OCI-LY7 (cell line): ENCODE data around the gene KRTAP5-5. TPM values are rescaled to one million over a fixed set of nuclear protein-coding genes. Genes with fewer than 3 reads are reported as not detected.

Source experiments
- total RNA-seq, 2 experiments: library from RNA; depleted of rRNA in 1 of 2; stranded (reverse); fragments of >200 nt in 1 of 2; shearing (Covaris generic) in 1 of 2; gene quantifications; 2 replicates each; pipeline ENCODE4 v1.2.3, GENCODE V29; 2014 to 2022

KRTAP5-5 gene
- total RNA-seq, 2 experiments from 2014 or later: not detected

Other genes with a start within 250 kb of the KRTAP5-5 start
- not detected in 2 replicates for gene BRSK2, start 239.8 kb upstream of the KRTAP5-5 start, total RNA-seq (2014; rRNA removed; shearing (Covaris generic))
- not detected in 2 replicates for gene BRSK2, start 239.8 kb upstream of the KRTAP5-5 start, total RNA-seq (2022)
- gene MOB2, start 143.0 kb upstream of the KRTAP5-5 start, total RNA-seq (2014; rRNA removed; shearing (Covaris generic)): 26.4 and 27.5 TPM in 2 replicates
- 22.4 and 22.6 TPM in 2 replicates for gene MOB2, start 143.0 kb upstream of the KRTAP5-5 start, total RNA-seq (2022)
- gene DUSP8, start 57.5 kb upstream of the KRTAP5-5 start, total RNA-seq (2014; rRNA removed; shearing (Covaris generic)): not detected in 2 replicates
- gene DUSP8, start 57.5 kb upstream of the KRTAP5-5 start, total RNA-seq (2022): not detected in 2 replicates
- not detected in 2 replicates for gene KRTAP5-1, start 44.5 kb upstream of the KRTAP5-5 start, total RNA-seq (2014; rRNA removed; shearing (Covaris generic))
- gene KRTAP5-1, start 44.5 kb upstream of the KRTAP5-5 start, total RNA-seq (2022): not detected in 2 replicates
- not detected in 2 replicates for gene KRTAP5-2, start 31.5 kb upstream of the KRTAP5-5 start, total RNA-seq (2014; rRNA removed; shearing (Covaris generic))
- not detected in 2 replicates for gene KRTAP5-2, start 31.5 kb upstream of the KRTAP5-5 start, total RNA-seq (2022)
- gene KRTAP5-3, start 21.3 kb upstream of the KRTAP5-5 start, total RNA-seq (2014; rRNA removed; shearing (Covaris generic)): not detected in 2 replicates
- not detected in 2 replicates for gene KRTAP5-3, start 21.3 kb upstream of the KRTAP5-5 start, total RNA-seq (2022)
- gene KRTAP5-4, start 7.6 kb upstream of the KRTAP5-5 start, total RNA-seq (2014; rRNA removed; shearing (Covaris generic)): not detected in 2 replicates
- not detected in 2 replicates for gene KRTAP5-4, start 7.6 kb upstream of the KRTAP5-5 start, total RNA-seq (2022)
- not detected in 2 replicates for gene KRTAP5-6, start 67.4 kb downstream of the KRTAP5-5 start, total RNA-seq (2014; rRNA removed; shearing (Covaris generic))
- gene KRTAP5-6, start 67.4 kb downstream of the KRTAP5-5 start, total RNA-seq (2022): not detected in 2 replicates
- gene IFITM10, start 120.8 kb downstream of the KRTAP5-5 start, total RNA-seq (2014; rRNA removed; shearing (Covaris generic)): 0.05 and 0.38 TPM in 2 replicates
- gene IFITM10, start 120.8 kb downstream of the KRTAP5-5 start, total RNA-seq (2022): 0.30 and 1.2 TPM in 2 replicates
- gene CTSD, start 134.2 kb downstream of the KRTAP5-5 start, total RNA-seq (2014; rRNA removed; shearing (Covaris generic)): 27.7 and 31.7 TPM in 2 replicates
- 35.5 and 44.1 TPM in 2 replicates for gene CTSD, start 134.2 kb downstream of the KRTAP5-5 start, total RNA-seq (2022)
- gene SYT8, start 205.2 kb downstream of the KRTAP5-5 start, total RNA-seq (2014; rRNA removed; shearing (Covaris generic)): not detected in 2 replicates
- not detected in 2 replicates for gene SYT8, start 205.2 kb downstream of the KRTAP5-5 start, total RNA-seq (2022)
- gene TNNI2, start 209.2 kb downstream of the KRTAP5-5 start, total RNA-seq (2014; rRNA removed; shearing (Covaris generic)): 2.5 and 7.3 TPM in 2 replicates
- 8.7 and 14.3 TPM in 2 replicates for gene TNNI2, start 209.2 kb downstream of the KRTAP5-5 start, total RNA-seq (2022)
- 195 and 232 TPM in 2 replicates for gene LSP1, start 223.3 kb downstream of the KRTAP5-5 start, total RNA-seq (2014; rRNA removed; shearing (Covaris generic))
- gene LSP1, start 223.3 kb downstream of the KRTAP5-5 start, total RNA-seq (2022): 225 and 303 TPM in 2 replicates